T-helper 1 cell treated with Interleukin-12 subunit alpha and Interleukin-12 subunit beta and Interleukin-4 antibody, amounts not matched to agents 30 μg/mL and 1 μg/mL, for 36 hours (primary cell): ENCODE results near the gene CPB1.
"Not testable (repeated sequence)": the region's sequence is repeated elsewhere in the genome, so short reads cannot be mapped to it uniquely, and the experiment has no call there.

Source experiments
- H3K27ac Mint-ChIP-seq: one replicate; pipeline ENCODE4 v1.8.0; 2021; ENCODE audit warnings: mild to moderate bottlenecking, mixed read lengths
- H3K27me3 Mint-ChIP-seq: one replicate; pipeline ENCODE4 v1.8.0; 2021; ENCODE audit warnings: low read depth, mixed read lengths
- H3K36me3 Mint-ChIP-seq: one replicate; pipeline ENCODE4 v1.8.0; 2021; ENCODE audit warnings: low read depth, mixed read lengths
- H3K4me1 Mint-ChIP-seq: one replicate; pipeline ENCODE4 v1.8.0; 2021; ENCODE audit warnings: low read depth, mixed read lengths
- H3K4me3 Mint-ChIP-seq: one replicate; pipeline ENCODE4 v1.8.0; 2021; ENCODE audit warnings: mild to moderate bottlenecking, moderate library complexity, mixed read lengths
- H3K9me3 Mint-ChIP-seq: one replicate; pipeline ENCODE4 v1.8.0; 2021; ENCODE audit warnings: mixed read lengths

CPB1 gene

DNA sequence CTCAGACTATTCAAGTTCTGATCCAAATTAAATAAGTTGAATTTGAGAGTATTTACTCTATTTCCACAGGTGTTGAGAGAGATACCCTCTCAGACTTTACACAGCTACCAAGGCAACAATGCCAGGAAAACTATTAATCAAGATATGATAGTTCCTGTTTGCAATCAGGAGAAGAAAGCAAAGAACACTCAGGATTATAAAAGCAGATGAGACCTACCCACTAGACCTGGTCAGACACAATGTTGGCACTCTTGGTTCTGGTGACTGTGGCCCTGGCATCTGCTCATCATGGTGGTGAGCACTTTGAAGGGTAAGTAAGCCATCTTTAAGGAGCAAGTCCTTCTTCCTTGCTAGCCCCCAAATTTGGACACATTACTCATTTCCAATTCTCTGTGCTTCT lies at the start of gene CPB1:
Gene CPB1, plus strand, starts transcription at position 227 of the 400 bp plus-strand sequence. Its CDS starts 13 bp downstream, at position 240.
- Mint-ChIP-seq H3K27ac (no peak within 1 kb of the TSS), H3K4me1 (no peaks in the 10 kb centered on the region), H3K36me3 (no peaks in the 10 kb centered on the region), H3K4me3 (no peak within 1 kb of the TSS), H3K27me3 (no peaks in the 10 kb centered on the region), H3K9me3 (no peaks in the 10 kb centered on the region)

DNA sequence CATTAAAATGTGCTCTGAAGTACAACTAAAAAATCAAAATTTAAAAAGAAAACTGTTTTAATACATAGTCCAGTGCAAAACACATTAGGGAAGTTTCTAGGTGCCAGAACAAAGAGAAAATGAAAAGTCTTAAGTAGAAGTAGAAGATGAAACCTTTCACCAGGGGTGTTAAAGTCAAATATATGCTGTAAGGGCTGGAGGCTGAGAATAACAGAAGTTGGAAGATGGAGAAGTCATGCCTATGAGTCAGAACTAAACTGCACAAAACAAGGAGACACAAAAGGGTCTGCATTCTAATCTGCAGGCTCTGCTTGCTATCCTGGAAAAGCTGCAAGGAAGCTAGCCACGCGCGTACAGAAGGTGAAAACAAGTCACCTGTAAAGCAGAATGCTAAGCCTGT lies 48.7 kb upstream of the CPB1 start:
- H3K27me3 Mint-ChIP-seq, result no peaks in the 10 kb centered on the region
- H3K27ac Mint-ChIP-seq, result no peak overlapping the region
- H3K4me3 Mint-ChIP-seq, result no peak overlapping the region
- no peaks in the 10 kb centered on the region for H3K9me3 Mint-ChIP-seq
- H3K4me1 Mint-ChIP-seq, result no peaks in the 10 kb centered on the region
- H3K36me3 Mint-ChIP-seq, result no peaks in the 10 kb centered on the region

DNA sequence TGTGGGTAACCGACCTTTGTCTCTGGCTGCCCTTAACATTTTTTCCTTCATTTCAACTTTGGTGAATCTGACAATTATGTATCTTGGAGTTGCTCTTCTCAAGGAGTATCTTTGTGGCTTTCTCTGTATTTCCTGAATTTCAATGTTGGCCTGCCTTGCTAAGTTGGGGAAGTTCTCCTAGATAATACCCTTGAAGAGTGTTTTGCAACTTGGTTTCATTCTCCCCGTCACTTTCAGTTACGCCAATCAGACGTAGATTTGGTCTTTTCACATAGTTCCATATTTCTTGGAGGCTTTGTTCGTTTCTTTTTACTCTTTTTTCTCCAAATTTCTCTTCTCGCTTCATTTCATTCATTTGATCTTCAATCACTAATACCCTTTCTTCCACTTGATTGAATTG lies 42.6 kb upstream of the CPB1 start:
- not testable (repeated sequence) for H3K36me3 Mint-ChIP-seq, H3K4me3 Mint-ChIP-seq, H3K9me3 Mint-ChIP-seq, H3K27me3 Mint-ChIP-seq, H3K27ac Mint-ChIP-seq, H3K4me1 Mint-ChIP-seq

GRCh38 chr3:148786159-148786558 lies 41.5 kb upstream of the CPB1 start:
- not testable (repeated sequence) for H3K27ac Mint-ChIP-seq, H3K36me3 Mint-ChIP-seq, H3K4me3 Mint-ChIP-seq, H3K4me1 Mint-ChIP-seq, H3K9me3 Mint-ChIP-seq, H3K27me3 Mint-ChIP-seq

GRCh38 chr3:148789146-148789545 lies 38.5 kb upstream of the CPB1 start:
- Mint-ChIP-seq H3K27me3 (no peaks in the 10 kb centered on the region), H3K4me1 (no peaks in the 10 kb centered on the region), H3K4me3 (no peak overlapping the region), H3K27ac (no peak overlapping the region), H3K36me3 (no peaks in the 10 kb centered on the region), H3K9me3 (no peaks in the 10 kb centered on the region)

- Mint-ChIP-seq H3K4me1 (no peaks in the 10 kb centered on the region), H3K27me3 (no peaks in the 10 kb centered on the region), H3K27ac (no peak overlapping the region), H3K9me3 (no peaks in the 10 kb centered on the region), H3K4me3 (no peak overlapping the region), H3K36me3 (no peaks in the 10 kb centered on the region)
Measured at GRCh38 chr3:148789906-148790305, 37.7 kb upstream of the CPB1 start.

DNA sequence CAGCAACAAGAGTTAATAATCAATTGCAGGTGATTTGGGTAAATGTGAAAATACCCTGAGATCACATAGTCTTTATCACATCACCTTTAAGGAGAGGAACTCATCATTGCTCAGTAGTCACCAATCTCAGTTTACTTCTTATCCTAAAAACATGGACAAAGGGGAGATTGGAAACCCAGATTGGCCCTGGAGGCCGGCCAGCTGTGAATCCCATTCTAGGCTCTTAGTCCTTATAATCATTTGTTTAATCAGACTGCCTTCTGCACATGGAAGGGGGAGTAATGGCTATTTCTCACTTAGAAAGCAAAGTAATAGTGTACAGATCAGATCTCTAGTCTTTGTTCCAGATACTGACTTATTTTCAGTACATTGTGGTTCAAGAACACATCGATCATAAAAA lies 37.2 kb upstream of the CPB1 start:
- H3K36me3 Mint-ChIP-seq, result no peaks in the 10 kb centered on the region
- no peak overlapping the region for H3K27ac Mint-ChIP-seq
- H3K9me3 Mint-ChIP-seq, result no peaks in the 10 kb centered on the region
- H3K4me3 Mint-ChIP-seq, result no peak overlapping the region
- H3K4me1 Mint-ChIP-seq, result no peaks in the 10 kb centered on the region
- H3K27me3 Mint-ChIP-seq, result no peaks in the 10 kb centered on the region

DNA sequence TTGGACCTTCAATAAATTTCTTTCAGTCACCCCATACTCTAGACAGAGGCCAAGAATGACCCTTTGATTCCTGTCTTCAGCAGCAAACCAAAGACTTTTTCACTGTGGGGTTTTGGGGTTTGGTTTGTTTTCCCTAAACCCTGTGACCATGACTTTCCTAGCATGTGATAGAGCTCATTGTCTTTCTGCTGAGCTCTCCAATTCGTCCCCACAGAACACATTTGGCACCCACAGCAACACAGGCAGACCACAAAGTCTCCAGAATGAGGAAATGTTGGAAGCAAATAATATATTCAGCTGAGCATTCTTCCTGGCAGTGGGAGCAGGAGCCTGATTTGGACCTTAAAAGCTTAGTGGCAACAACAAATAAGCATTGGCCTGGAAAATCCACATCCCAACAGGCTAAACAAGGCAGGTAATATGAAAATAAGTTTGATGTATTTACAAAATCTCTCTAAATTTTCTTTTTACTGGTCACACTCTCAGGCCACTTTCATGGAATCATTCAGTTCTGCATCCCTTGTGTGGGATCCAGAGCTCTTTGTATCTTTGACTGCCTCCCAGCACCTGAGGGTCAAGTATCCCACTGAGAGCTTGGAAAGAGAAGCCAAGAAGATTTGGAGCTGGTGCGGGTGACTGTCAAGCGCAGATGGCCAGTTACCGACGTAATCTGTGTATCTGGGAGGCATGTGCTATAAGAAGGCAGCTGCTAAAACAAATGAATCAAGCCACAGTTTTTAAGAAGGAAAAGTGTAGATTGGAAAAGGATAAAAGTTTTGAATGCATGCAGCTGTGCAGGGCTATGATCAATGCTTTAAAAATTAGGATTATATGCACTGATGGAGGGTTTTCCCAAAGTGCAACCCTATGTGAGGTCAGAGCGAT lies 36.5 kb upstream of the CPB1 start:
- Mint-ChIP-seq H3K27me3 (no peaks in the 10 kb centered on the region), H3K4me3 (no peak overlapping the region), H3K9me3 (no peaks in the 10 kb centered on the region), H3K36me3 (no peaks in the 10 kb centered on the region), H3K4me1 (no peaks in the 10 kb centered on the region), H3K27ac (no peak overlapping the region)

DNA sequence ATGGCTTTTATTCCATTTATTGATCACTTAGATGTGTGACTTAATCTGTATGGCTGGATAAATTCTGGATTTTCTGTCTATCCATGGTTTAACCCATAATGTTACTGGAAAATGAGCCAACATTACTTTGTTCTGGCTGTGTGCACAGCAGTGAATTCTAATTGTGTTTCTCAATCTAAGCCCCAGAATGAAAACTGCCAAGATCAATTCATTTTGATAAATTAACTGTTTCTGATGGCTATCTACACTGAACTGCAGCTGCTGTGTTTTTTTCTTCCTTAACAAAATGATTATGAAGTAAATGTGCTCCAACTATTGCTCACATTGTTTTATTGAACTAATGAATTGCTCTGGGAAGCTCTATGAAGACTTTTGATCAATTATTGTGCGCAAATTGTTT lies 35.7 kb upstream of the CPB1 start:
- Mint-ChIP-seq H3K27ac (no peak overlapping the region), H3K4me1 (no peaks in the 10 kb centered on the region), H3K27me3 (no peaks in the 10 kb centered on the region)

DNA sequence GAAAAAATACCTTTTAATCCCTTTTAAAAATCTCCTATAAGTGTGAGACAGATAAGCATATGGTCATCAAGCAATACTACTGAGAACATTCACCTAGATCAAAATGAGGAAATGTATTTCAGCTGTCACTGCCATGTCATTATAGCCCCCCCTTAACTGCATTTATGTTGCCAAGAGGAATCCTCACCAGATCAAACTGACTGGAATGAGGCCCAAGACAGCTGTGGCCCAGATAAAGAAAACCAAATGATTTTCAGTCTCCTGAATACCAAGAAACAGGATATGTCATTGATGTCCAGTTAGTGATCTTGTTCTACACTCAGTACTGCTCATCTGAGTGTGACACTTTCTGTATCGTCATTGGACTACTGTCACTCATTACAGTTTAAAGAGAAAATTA lies 35.1 kb upstream of the CPB1 start:
- H3K36me3 Mint-ChIP-seq, result no peaks in the 10 kb centered on the region
- H3K9me3 Mint-ChIP-seq, result no peaks in the 10 kb centered on the region
- H3K4me3 Mint-ChIP-seq, result no peak overlapping the region
- no peak overlapping the region for H3K27ac Mint-ChIP-seq
- H3K4me1 Mint-ChIP-seq, result no peaks in the 10 kb centered on the region
- no peaks in the 10 kb centered on the region for H3K27me3 Mint-ChIP-seq

More for the DNA sequence above, 35.7 kb upstream of the CPB1 start:
- Mint-ChIP-seq H3K36me3 (no peaks in the 10 kb centered on the region), H3K4me3 (no peak overlapping the region), H3K9me3 (no peaks in the 10 kb centered on the region)

DNA sequence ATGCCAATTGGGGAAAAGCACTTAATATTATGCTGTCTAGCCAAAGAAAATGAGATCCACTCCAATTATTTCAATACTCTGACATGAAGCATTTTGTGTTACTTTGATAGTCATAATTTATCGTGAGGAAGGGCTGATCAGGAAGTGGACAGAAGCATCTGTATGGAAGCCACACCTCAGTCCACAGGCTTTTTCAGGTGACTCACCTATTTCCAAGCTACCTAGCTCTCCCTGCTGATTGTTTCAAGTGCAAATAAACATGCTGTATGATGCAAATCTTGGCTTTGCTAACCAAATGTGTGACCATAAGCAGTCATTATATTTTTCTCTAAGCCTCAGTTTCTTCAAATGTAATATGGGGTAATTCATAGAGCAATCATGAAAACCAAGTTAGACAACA lies 30.8 kb upstream of the CPB1 start:
- Mint-ChIP-seq H3K4me3 (no peak overlapping the region), H3K36me3 (no peaks in the 10 kb centered on the region), H3K4me1 (no peaks in the 10 kb centered on the region), H3K27ac (no peak overlapping the region), H3K27me3 (no peaks in the 10 kb centered on the region), H3K9me3 (no peaks in the 10 kb centered on the region)

GRCh38 chr3:148797795-148798194 lies 29.8 kb upstream of the CPB1 start:
- Mint-ChIP-seq H3K27ac (no peak overlapping the region), H3K4me3 (no peak overlapping the region), H3K27me3 (no peaks in the 10 kb centered on the region), H3K9me3 (no peaks in the 10 kb centered on the region), H3K4me1 (no peaks in the 10 kb centered on the region), H3K36me3 (no peaks in the 10 kb centered on the region)

- H3K9me3 Mint-ChIP-seq, result no peaks in the 10 kb centered on the region
- no peak overlapping the region for H3K27ac Mint-ChIP-seq
- no peak overlapping the region for H3K4me3 Mint-ChIP-seq
- no peaks in the 10 kb centered on the region for H3K4me1 Mint-ChIP-seq
- H3K27me3 Mint-ChIP-seq, result no peaks in the 10 kb centered on the region
- H3K36me3 Mint-ChIP-seq, result no peaks in the 10 kb centered on the region
Measured at GRCh38 chr3:148800414-148800813, 27.2 kb upstream of the CPB1 start.

DNA sequence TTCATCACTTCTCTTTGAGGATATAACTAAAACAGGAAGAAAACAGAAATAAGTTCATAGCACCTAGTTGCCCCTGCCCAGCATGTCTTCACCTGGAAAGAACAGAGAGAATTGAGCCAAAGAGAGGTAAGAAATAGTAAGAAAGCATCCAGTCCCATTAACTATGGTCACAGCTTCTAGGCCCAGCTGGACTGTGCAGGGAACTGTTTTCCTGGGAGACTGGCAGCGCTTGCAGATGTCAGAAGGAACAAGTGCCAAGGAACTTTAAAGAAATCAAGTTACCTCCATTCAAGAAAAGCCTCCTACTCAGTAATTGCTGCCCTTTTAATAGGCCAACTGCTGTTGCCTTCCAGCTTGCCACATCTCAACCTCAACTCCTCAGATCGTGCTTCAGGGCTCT lies 17.8 kb upstream of the CPB1 start:
- Mint-ChIP-seq H3K27me3 (no peaks in the 10 kb centered on the region), H3K36me3 (no peaks in the 10 kb centered on the region), H3K27ac (no peak overlapping the region), H3K9me3 (no peaks in the 10 kb centered on the region), H3K4me3 (no peak overlapping the region), H3K4me1 (no peaks in the 10 kb centered on the region)

DNA sequence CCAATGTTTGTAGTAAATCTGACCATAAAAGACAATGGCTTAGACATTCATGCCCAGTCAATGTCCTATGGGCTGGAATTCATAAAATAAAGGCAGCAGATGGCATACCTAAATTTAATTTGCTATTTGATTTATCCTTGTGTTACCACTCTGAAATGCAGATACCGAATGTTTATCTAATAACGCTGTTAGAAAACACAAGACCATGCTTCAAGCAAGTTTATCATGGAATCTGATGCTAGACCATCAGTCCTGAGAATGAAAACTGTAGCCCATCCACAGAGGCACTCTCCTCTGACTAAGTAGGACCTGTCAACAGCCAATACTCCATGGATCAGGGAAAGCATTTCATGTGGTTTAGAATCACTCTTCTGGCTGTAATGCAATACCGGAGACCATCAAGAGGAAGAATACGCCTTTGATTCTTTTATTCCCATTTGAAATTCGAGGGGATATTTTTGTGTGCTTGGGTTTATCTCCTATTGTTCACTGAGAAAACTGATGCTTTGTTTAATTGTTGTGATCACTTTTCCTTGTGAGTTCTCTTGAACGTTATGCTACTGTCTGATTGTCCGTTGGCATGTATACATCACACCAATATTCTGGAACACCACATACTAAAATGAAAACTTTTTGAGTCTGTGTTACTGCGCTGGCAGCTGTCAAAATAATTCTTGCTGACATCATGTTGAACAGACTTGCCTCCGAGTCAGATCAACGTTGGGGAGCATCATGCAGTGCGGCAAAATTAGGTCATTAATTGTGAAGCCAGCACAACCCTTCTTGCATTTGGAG lies 12.1 kb upstream of the CPB1 start:
- Mint-ChIP-seq H3K4me3 (no peak overlapping the region), H3K9me3 (no peaks in the 10 kb centered on the region), H3K27me3 (peaks cover 3% of the 10 kb centered on the region), H3K36me3 (no peaks in the 10 kb centered on the region), H3K27ac (no peak overlapping the region), H3K4me1 (no peaks in the 10 kb centered on the region)
